ENCODE measurements around the gene SOBP.

- TF ChIP-seq CTCF (IDR thresholded peaks at IDR 0.05): no peak
- TF ChIP-seq POLR2A (IDR thresholded peaks at IDR 0.05): no peak
These were observed 70.7 kb downstream of the SOBP start for GRCh38 chr6:107560657-107561056.
